Measurements from ENCODE around the gene KRT86.
A peak's percentile ranks its signal among the peaks of the same experiment; 100 is the strongest.
"Not testable (repeated sequence)": the region's sequence is repeated elsewhere in the genome, so short reads cannot be mapped to it uniquely, and the experiment has no call there.

- TF ChIP-seq, protein P1, sequence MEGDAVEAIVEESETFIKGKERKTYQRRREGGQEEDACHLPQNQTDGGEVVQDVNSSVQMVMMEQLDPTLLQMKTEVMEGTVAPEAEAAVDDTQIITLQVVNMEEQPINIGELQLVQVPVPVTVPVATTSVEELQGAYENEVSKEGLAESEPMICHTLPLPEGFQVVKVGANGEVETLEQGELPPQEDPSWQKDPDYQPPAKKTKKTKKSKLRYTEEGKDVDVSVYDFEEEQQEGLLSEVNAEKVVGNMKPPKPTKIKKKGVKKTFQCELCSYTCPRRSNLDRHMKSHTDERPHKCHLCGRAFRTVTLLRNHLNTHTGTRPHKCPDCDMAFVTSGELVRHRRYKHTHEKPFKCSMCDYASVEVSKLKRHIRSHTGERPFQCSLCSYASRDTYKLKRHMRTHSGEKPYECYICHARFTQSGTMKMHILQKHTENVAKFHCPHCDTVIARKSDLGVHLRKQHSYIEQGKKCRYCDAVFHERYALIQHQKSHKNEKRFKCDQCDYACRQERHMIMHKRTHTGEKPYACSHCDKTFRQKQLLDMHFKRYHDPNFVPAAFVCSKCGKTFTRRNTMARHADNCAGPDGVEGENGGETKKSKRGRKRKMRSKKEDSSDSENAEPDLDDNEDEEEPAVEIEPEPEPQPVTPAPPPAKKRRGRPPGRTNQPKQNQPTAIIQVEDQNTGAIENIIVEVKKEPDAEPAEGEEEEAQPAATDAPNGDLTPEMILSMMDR (IDR thresholded peaks at IDR 0.05; ENCODE audit: low read length): peak; percentile 34
- not testable (repeated sequence) for TF ChIP-seq EZH2phosphoT487 (IDR thresholded peaks at IDR 0.05; ENCODE audit: low read length)
These were observed 41.3 kb downstream of the KRT86 start for GRCh38 chr12:52315721-52316120.

Data from MM.1S (cell line).